DOHH2 (cell line): ENCODE results near the gene CD63.

Experiments
- EZH2phosphoT487 ChIP-seq: fragments of 200-600 bp; sonication (generic); IDR thresholded peaks from 2 replicates; pipeline ENCODE4 v1.6.1; 2017; ENCODE audit warnings: borderline replicate concordance, mild to moderate bottlenecking, antibody characterized with exemption, low read length, moderate library complexity, mixed read lengths
- TF ChIP-seq, protein P1 (sequence below): fragments of 200-600 bp; sonication (generic); IDR thresholded peaks from one replicate; pipeline ENCODE4 v1.5.1; 2014; ENCODE audit warnings: antibody characterized with exemption, mild to moderate bottlenecking, low read depth, low read length; ENCODE audit not compliant: poor library complexity, severe bottlenecking

DNA sequence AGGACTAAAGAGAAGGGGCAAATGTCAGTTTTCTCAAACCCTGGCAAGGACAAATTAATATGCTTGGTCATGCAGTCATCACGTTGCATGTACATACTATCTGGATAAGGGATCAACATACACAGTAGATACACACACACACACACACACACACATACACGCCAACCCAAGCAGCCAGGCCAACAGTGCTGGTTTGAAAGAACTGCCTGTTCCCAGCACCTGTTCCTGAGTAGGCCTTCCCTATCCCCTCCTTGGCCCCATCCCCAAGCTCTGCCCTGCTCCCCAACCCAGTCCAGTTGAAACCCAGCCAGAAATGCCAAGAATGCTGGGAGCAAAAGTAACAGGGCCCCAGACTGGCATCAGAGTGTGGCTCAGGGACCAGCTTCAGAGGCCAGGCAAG lies 25.5 kb downstream of the CD63 start:
- TF ChIP-seq, protein P1, sequence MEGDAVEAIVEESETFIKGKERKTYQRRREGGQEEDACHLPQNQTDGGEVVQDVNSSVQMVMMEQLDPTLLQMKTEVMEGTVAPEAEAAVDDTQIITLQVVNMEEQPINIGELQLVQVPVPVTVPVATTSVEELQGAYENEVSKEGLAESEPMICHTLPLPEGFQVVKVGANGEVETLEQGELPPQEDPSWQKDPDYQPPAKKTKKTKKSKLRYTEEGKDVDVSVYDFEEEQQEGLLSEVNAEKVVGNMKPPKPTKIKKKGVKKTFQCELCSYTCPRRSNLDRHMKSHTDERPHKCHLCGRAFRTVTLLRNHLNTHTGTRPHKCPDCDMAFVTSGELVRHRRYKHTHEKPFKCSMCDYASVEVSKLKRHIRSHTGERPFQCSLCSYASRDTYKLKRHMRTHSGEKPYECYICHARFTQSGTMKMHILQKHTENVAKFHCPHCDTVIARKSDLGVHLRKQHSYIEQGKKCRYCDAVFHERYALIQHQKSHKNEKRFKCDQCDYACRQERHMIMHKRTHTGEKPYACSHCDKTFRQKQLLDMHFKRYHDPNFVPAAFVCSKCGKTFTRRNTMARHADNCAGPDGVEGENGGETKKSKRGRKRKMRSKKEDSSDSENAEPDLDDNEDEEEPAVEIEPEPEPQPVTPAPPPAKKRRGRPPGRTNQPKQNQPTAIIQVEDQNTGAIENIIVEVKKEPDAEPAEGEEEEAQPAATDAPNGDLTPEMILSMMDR, result no peak
- no peak for TF ChIP-seq EZH2phosphoT487
